HG02938 (cell line): ENCODE data around the gene CENATAC.
A peak's percentile ranks its signal among the peaks of the same experiment; 100 is the strongest.
"Not testable (repeated sequence)": the region's sequence is repeated elsewhere in the genome, so short reads cannot be mapped to it uniquely, and the experiment has no call there.

Source experiments
- ATAC-seq: cut with Tn5 transposase; IDR thresholded peaks from one replicate; pipeline ENCODE4 v1.9.1; 2021; ENCODE audit warnings: mild to moderate bottlenecking, moderate library complexity; ENCODE audit not compliant: unreplicated experiment

Gene CENATAC

DNA sequence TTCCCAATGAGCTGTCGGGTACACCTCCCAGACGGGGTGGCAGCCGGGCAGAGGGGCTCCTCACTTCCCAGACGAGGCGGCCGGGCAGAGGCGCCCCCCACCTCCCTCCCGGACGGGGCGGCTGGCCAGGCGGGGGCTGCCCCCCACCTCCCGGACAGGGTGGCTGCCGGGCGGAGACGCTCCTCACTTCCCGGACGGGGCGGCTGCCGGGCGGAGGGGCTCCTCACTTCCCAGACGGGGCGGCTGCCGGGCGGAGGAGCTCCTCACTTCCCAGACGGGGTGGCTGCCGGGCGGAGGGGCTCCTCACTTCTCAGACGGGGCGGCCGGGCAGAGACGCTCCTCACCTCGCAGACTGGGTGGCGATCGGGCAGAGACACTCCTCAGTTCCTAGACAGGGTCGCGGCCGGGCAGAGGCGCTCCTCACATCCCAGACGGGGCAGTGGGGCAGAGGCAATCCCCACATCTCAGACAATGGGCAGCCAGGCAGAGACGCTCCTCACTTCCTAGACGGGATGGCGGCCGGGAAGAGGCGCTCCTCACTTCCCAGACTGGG is 6.4 kb upstream of the CENATAC start:
- ATAC-seq = not testable (repeated sequence)

DNA sequence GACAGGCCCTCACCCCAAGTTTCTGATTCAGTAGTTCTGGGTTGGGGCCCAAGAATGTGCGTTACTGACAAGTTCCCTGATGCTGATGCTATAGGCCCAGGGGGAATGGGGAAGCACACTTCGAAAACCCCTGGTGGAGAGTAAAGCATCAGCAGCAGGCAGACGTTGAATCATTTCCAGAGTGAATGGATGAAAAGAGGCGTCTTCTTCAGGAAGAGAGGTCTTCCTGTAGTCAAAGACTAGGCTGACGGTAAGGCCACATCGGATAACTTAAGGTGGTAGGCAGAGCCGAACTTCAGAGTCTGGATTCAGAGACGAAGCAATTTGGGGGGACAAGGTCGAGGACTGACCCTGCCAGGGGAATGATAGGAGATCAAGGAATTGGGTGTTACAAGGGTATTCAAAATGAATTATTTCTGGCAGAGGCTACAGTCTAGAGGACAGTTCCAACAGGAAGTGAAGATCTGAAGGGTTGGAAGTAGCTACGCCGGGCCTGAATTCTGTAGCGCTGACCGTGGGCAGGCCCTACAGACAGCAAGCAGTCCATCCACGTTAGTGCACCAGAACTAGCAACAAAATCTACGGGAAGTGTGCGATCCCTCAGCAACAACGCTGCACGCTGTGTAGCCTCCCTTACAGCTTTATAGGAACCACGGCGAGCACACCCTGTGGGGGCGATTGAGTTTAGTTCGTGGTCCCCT is 862 bp upstream of the CENATAC start:
- ATAC-seq = peak; percentile 9

DNA sequence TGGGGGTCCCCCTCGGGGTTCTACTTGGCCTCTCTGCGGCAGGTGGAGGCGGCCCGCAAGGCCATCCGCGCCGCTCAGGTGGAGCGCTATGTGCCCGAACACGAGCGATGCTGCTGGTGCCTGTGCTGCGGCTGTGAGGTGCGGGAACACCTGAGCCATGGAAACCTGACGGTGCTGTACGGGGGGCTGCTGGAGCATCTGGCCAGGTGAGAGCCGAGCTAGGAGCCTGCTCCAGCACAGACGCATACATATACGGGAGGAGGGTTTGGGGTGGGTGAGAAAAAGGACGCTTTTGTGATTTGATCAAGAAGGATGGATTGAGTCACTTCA is 415 bp downstream of the CENATAC start:
- peak; percentile 26 for ATAC-seq

DNA sequence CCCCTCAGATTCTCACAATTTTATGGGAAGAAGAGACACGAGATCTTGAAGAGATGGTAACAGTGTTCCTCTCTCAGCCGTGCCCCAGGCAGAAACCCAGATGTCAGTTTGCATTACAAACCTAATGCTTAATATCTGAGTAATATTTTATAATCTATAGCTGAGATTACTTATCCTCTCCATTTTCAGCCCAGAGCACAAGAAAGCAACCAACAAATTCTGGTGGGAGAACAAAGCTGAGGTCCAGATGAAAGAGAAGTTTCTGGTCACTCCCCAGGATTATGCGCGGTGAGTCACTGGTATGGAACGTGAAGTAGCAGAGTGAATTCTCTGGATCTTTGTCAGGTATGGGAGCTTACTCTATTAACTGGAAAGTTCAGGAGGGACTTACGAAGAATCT is 884 bp downstream of the CENATAC start:
- no peak for ATAC-seq

DNA sequence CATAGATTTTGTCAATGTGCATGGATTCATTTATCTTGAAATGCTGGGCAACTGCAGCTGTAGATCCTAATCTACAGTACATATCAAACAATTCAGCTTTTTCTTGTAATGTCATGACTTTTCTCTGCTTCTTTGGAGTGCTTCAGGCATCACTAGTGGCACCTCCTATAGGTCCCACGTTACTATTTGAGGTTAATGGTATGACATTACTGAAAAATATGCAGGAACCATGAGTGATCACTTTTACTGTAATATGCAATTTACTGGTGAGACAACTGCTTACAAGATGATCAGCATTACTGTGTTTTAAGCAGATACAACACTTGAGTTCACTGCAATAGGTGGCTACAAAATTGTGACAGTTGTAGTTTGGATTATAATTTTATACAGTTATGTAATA is 3.0 kb downstream of the CENATAC start:
- ATAC-seq = no peak

DNA sequence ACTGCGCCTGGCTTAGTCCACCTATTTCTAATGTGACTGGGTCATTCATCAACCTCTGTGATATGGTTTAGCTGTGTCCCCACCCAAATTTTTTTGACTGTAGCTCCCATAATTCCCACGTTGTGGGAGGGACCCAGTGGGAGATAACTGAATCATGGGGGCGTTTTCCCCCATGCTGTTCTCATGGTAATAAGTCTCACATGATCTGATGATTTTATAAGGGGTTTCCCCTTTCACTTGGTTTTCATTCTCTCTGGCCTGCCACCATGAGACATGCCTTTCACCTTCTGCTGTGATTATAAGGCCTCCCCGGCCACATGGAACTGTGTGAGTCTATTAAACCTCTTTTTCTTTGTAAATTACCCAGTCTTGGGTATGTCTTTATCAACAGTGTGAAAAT is 8.7 kb downstream of the CENATAC start:
- ATAC-seq = no peak

DNA sequence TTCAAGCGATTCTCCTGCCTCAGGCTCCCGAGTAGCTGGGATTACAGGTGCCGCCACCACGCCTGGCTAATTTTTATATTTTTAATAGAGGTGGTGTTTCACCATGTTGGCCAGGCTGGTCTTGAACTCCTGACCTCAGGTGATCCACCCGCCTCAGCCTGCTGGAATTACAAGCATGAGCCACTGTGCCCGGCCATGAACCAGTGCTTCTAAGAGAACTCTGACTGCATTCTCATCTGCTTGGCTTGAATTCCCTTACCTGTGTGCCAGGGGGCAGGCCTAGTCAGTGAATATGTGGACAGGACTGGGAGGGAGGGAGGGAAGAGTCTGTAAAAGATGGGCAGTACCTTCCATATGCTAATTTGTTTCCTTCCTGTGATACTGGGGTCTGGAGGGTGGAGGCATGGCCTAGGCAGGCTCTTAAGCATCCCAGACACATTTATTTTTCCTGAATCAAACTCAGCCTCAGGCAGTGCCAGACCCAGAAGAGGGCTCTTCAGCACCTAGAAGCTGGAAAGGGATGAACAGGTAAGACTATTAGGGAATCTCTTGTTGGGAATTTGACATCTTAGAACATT is 13.6 kb downstream of the CENATAC start:
- no peak for ATAC-seq

DNA sequence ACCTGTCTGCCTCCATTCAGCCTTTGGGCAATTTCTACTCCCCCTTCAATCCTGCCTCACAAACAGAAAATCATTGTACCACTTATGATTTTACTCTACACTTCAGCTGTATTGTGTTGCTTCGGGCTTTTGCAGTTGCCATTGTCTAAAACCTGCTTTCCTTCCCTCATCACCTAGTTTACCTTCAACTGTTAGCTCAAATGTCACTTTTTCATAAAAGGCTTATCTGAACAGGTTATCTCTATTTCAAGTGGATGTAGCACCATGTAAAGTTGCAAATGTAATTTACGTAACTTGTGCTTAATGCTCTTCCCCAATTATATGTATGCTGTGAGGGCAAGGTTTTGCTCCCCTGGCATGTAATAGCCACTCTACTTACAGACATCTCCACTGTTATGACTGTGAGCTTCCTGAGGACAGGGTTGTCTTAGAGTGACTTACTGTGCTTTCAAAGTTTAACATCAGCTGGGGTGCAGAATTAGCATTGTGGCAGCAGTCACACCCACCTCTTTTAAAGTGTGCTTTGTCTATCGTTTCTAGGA is 14.8 kb downstream of the CENATAC start:
- no peak for ATAC-seq

DNA sequence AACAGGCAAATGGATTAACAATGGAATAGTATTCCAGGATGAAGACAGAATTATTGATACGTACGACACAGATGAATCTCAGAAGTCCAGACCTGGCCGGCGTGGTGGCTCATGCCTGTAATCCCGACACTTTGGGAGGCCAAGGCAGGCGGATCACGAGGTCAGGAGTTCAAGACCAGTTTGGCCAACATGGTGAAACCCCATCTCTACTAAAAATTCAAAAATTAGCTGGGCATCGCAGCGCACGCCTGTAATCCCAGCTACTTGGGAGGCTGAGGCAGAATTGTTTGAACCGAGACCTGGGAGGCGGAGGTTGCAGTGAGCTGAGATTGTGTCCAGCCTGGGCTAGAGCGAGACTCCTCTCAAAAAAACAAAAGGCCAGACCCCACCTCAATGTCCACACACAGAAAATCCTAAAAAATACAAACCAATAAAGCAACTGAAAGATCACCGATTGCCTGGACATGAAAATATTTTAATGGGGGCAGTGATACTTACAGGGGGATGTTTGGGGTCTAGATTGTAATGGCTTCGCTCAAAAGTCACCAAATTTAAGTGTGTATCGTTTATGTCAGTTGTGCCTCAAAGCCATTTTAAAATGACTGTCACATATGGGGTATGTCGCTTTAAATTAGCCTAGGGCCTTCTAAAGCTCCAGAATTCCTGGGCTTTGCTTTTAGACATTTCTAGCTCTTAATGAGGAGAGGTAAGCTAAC is 16.4 kb downstream of the CENATAC start:
- ATAC-seq = no peak

DNA sequence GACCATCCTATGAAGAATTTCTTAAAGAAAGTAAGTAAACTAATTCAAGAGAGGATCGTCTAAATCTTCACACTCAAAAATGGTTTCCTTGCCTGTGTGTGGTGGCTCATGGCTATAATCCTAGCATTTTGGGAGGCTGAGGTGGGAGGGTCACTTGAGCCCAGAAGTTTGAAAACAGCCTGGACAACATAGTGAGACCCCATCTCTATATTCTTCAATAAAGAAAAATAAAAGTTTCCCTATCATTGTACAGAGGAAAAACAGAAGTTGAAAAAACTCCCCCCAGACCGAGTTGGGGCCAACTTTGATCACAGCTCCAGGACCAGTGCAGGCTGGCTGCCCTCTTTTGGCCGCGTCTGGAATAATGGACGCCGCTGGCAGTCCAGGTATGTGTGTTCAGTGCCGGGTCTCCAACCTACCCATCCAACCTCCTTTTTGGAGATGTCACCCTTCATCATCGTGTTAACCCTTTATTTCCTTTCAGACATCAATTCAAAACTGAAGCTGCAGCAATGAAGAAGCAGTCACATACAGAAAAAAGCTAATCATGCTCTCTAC is 17.2 kb downstream of the CENATAC start:
- ATAC-seq = no peak

DNA sequence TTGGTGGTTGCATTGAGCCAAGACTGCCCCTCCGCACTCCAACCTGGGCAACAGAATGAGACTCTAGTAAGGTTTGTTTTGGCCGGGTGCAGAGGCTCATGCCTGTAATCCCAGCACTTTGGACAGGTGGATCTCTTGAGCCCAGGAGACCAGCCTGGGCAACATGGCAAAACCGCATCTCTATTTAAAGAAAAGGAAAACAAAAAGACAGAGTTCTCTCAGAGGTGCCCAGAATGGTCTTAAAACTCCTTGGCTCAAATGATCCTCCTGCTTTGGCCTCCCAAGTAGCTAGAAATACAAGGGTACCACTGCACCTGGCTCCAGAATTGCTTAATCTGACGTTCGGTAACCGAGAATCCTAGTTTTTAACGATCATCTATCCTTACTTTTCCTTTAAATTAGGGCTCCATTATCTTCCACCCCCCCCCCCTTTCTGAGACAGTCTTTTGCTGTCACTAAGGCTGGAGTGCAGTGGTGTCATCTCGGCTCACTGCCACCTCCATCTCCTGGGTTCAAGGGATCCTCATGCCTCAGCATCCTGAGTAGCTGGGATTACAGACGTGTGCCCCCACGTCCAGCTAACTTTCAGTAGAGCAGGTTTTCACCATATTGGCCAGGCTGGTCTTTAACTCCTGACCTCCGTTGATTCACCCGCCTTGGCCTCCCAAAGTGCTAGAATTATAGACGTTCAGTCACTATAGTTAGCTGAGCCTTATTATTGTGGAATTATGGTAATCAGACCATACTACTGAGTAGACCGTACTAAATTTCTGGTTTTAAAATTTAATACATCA is 18.5 kb downstream of the CENATAC start:
- no peak for ATAC-seq

DNA sequence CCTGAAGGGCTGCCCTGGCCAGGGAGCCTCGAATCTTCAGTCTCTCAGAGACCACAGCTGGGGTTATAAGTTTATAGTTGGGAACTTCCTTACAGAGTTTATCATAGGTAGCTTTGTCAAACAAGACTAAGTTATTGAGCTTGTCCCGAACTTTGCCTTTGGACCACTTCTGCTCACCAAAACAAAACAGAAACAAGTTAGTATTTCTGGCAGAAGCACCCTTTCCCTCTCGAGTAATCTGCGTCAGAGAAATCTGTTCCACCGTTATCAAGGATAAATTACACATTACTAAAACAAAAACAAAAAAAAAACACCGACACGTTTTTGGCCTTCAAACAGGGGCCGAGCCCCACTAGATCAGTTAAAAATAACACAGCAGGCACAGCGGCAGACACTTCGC is 19.4 kb downstream of the CENATAC start:
- ATAC-seq = not testable (repeated sequence)

DNA sequence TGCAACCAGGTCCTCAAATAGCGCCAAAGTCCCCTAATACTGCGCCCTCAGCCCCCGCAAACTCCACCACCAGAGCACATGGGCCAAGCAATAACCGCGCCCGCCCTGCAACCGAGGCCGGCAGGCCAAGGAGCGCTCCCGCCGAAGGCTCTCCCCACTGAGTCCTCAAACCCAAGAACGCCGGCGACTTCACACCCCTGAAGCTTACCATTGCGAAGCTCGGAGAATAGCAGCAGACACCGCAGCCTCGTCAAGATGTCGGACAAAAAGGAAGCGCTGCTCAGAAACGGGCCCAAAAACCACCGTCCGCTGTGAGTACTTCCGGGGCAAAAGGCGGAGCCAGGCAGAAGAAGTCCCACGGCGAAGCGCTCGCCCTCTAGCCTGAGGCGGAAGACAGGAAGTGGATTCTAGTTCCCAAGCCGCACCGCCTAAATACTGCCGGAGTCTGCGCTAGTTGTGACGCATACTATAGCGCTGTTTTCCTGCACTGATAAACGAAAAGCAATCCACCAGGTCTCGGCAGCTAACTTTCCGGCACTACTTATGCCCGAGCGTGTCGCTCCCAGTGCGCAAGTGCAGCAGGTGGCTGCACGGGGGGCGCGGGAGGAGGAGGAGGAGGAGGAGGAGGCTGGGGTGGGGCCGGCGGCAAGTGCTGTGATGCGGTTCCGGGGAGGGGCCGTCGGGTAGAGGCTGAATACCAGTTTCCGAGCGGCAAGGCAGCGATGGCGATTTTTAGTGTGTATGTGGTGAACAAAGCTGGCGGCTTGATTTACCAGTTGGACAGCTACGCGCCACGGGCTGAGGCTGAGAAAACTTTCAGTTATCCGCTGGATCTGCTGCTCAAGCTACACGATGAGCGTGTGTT is 20.4 kb downstream of the CENATAC start, which contains the start of the genes RPS25 and TRAPPC4:
Gene RPS25, minus strand, starts transcription at position 270 of the 865 bp plus-strand sequence. Its CDS starts 59 bp downstream, at position 211.
Gene TRAPPC4, plus strand, starts transcription at position 693 of the 865 bp plus-strand sequence. Its CDS starts 30 bp downstream, at position 723.
- peak; percentile 90 for ATAC-seq

DNA sequence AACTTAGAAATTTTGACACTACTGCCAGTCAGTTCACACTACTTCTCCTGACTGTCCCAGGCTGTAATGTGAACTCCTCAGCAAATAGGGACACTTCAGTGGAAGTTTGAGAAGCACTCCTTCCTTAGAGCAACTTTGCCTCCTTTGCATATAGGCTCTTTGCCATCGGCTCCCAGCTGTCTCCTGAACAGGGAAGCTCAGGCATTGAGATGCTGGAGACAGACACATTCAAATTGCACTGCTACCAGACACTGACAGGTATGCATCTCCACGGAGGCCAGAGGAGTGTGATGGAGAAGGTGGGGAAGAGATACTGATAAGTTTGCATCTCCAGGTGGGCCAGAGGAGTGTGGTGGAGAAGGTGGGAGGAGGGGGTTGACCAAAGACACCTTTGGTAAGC is 22.1 kb downstream of the CENATAC start:
- no peak for ATAC-seq

DNA sequence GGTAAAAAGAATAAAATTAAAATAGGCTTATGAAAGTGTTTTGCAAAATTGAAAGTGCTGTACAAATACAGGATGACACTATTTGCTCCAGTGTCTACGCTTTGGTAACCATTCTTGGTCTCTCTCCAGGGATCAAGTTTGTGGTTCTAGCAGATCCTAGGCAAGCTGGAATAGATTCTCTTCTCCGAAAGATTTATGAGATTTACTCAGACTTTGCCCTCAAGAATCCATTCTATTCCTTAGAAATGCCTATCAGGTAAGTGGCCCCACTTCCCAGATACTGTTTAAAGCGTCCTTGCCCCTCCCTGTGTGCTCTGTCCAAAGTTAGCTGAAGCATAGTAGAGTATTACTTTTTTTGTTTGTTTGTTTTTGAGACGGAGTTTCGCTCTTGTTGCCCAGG is 23.7 kb downstream of the CENATAC start:
- no peak for ATAC-seq

DNA sequence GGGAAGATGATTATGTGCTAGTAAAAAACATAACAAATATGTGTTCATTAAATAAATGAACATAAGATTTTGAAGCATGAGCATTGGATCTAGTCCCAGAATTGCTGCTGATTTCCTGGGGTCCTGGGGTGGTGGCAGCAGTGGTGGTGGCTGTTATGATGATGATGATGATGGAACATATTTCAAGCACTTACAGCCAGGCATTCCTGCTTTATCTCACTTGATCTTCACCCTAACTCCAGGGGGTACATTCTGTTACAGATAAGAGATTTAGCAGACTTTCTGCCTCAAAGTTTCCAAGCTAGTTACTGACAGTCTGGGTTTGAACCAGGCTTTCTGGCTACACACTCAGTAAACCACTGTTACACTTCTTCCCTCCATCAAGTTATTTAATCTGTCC is 25.8 kb downstream of the CENATAC start:
- ATAC-seq = no peak

DNA sequence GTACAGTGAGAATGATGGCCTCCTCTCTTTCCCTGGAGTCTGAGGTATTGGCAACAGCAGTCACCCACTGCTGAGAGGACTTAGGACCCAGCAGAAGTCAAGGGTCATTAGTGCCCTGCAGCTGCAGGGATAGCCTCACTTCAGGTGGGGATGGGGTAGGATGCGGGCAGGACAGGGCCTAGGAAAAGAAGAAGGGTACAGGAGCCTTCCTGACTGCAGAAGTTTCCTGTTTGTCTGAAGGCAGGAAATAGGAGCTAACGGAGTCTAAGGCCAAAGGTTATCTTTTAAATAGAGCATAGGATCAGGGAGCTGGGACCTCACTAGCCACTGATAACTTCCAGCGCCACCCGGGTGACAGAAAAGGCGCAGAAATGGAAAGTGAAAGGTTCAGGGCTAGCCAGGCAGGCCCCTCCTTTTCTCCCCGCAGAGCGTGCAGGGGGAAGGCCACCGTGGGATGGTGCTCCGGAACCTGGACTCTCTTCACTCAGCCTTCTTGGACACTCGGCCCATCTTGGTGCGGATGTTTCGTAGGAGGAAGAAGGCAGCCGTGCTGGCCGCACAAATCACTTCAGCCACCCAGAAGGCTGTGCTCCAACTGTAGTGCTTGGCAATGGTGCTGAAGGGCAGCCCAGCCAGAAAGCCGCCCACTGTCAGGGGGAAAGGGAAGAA is 26.6 kb downstream of the CENATAC start:
- no peak for ATAC-seq

DNA sequence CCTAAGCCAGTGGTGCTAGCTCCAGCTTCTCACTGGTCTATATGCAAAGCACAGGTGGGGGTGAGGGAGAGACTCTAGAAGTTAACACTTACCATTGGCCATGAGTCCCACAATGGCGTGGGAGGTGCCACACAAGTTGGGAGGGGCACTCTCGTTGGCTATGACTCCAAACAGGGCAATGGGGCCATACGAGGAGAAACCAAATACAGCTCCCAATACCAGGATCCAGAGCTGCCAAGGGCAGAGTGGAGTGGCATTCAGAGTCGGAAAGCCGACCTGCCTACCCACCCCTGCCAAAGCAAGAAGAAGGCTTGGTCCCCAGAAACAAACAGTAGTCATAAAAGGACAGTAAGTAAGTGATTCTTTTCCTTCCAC is 27.1 kb downstream of the CENATAC start:
- ATAC-seq = no peak

DNA sequence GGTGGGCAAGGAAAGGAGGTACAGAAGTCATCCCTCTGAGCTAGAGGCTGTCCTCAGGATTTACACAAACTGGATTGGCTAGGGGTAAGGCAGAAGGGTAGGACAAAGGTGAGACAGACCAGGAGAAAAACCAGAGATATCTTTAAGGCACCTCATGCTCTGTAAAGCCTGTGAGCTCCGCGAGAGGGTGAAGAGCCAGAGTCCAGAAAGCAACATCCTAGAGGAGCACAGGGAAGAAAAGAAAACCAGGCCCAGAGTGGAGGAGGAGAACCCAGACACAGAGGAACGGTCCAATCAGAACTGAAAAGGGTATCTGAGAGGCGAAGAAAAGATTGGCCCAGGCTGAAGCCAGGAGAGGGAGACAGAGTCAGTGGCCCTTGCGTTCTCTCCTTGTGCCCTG is 27.6 kb downstream of the CENATAC start:
- no peak for ATAC-seq
